Activated T-cell treated with anti-CD3 and anti-CD28 coated beads for 48 hours (primary cell): ENCODE results near the gene ANKRD9.
"Not testable (repeated sequence)": the region's sequence is repeated elsewhere in the genome, so short reads cannot be mapped to it uniquely, and the experiment has no call there.

Experiments used
- DNase-seq: peaks from one replicate; pipeline ENCODE4 v3.0.0-alpha.2; 2020; ENCODE audit warnings: low read depth

The ANKRD9 gene

GRCh38 chr14:102509746-102510615 lies at the start of gene ANKRD9:
Gene ANKRD9 (minus strand): TSS chr14:102509776. CDS start chr14:102507889, 1,887 bp downstream.
- DNase-seq, result peak; percentile 91

- DNase-seq, result no peak
These were observed 49.0 kb upstream of the ANKRD9 start for GRCh38 chr14:102558556-102558955.

GRCh38 chr14:102557434-102558226 lies 48.1 kb upstream of the ANKRD9 start:
- no peak for DNase-seq

GRCh38 chr14:102556098-102556677 lies 46.6 kb upstream of the ANKRD9 start:
- DNase-seq, result no peak

GRCh38 chr14:102554821-102555819 lies 45.5 kb upstream of the ANKRD9 start:
- peak; percentile 50 for DNase-seq

GRCh38 chr14:102551995-102552705 lies 42.6 kb upstream of the ANKRD9 start:
- DNase-seq, result peak; percentile 38

GRCh38 chr14:102550927-102551401 lies 41.4 kb upstream of the ANKRD9 start:
- DNase-seq, result not testable (repeated sequence)

- no peak for DNase-seq
These were observed 39.2 kb upstream of the ANKRD9 start for GRCh38 chr14:102548616-102549240.

GRCh38 chr14:102545461-102546265 lies 36.1 kb upstream of the ANKRD9 start:
- DNase-seq, result no peak

GRCh38 chr14:102544747-102545460 lies 35.3 kb upstream of the ANKRD9 start:
- DNase-seq, result no peak

GRCh38 chr14:102544046-102544746 lies 34.6 kb upstream of the ANKRD9 start:
- no peak for DNase-seq

GRCh38 chr14:102541771-102542170 lies 32.2 kb upstream of the ANKRD9 start:
- no peak for DNase-seq

GRCh38 chr14:102541029-102541491 lies 31.5 kb upstream of the ANKRD9 start:
- DNase-seq, result not testable (repeated sequence)

- DNase-seq, result no peak
These were observed 30.9 kb upstream of the ANKRD9 start for GRCh38 chr14:102540315-102541028.

GRCh38 chr14:102539544-102540314 lies 30.2 kb upstream of the ANKRD9 start:
- DNase-seq, result no peak
